Panc1 (cell line): ENCODE measurements around the gene SEC61B. TPM values are rescaled to one million over a fixed set of nuclear protein-coding genes. Genes with fewer than 3 reads are reported as not detected.

ENCODE experiments used
- ATAC-seq: fragments of 200-7000 bp; cut with Tn5 transposase; 2 replicates; pipeline ENCODE4 v1.9.1; 2020; ENCODE audit warnings: mild to moderate bottlenecking, moderate library complexity
- BruUV-seq: library from RNA; stranded (reverse); fragments of 400-500 nt; replicated peaks from 2 replicates; lab custom pipeline; 2021; lab: Mats Ljungman, UMichigan
- CTCF ChIA-PET: fragments of 300-600 bp; sonication (Branson Sonifier 250); formaldehyde crosslinking; loops from one replicate; lab custom pipeline; 2022; ENCODE audit warnings: antibody characterized with exemption; lab: Charles Lee
- POLR2A ChIA-PET: fragments of 300-600 bp; sonication (Branson Sonifier 250); formaldehyde crosslinking; loops from one replicate; lab custom pipeline; 2022; ENCODE audit warnings: antibody characterized with exemption; lab: Charles Lee
- DNase-seq: peaks from one replicate; pipeline ENCODE4 v3.0.0-alpha.2; 2010; ENCODE audit warnings: low read depth, low spot score
- H3K27ac ChIP-seq: 2 replicates; pipeline ENCODE4 v1.5.1; 2011; ENCODE audit warnings: mild to moderate bottlenecking, low read length, inconsistent platforms
- H3K27me3 ChIP-seq: fragments of 200-500 bp; sonication (Bioruptor generic); 2 replicates; pipeline ENCODE4 v1.6.0; 2014; ENCODE audit warnings: low read length, inconsistent platforms; ENCODE audit not compliant: control insufficient read depth, insufficient read depth
- H3K36me3 ChIP-seq: fragments of 200-500 bp; sonication (Bioruptor generic); 2 replicates; pipeline ENCODE4 v1.5.1; 2014; ENCODE audit warnings: inconsistent platforms, mild to moderate bottlenecking, low read length, moderate library complexity; ENCODE audit not compliant: control insufficient read depth, insufficient read depth
- H3K4me1 ChIP-seq: 2 replicates; pipeline ENCODE4 v1.5.1; 2011; ENCODE audit warnings: inconsistent platforms, mild to moderate bottlenecking, low read length, moderate library complexity; ENCODE audit not compliant: control insufficient read depth, insufficient read depth
- H3K4me3 ChIP-seq, 2 experiments: 2 replicates each; pipeline ENCODE4 v1.5.1; 2011 to 2012; ENCODE audit warnings: low read depth in 2 of 2, low read length in 2 of 2, mild to moderate bottlenecking in 2 of 2, inconsistent platforms in 1 of 2, moderate library complexity in 1 of 2
- H3K9me3 ChIP-seq: fragments of 200-500 bp; sonication (Bioruptor generic); 2 replicates; pipeline ENCODE4 v1.5.1; 2014; ENCODE audit warnings: low read depth, mild to moderate bottlenecking, inconsistent platforms, low read length, moderate library complexity; ENCODE audit not compliant: control insufficient read depth, insufficient read depth
- POLR2AphosphoS5 ChIP-seq: IDR thresholded peaks from 2 replicates; pipeline ENCODE4 v1.6.1; 2012; ENCODE audit warnings: mild to moderate bottlenecking, low read depth, low read length, moderate library complexity
- SIN3A ChIP-seq: IDR thresholded peaks from 2 replicates; pipeline ENCODE4 v1.6.1; 2012; ENCODE audit warnings: low read depth, mild to moderate bottlenecking, low read length, moderate library complexity, borderline replicate concordance; ENCODE audit not compliant: insufficient read depth
- TCF7L2 ChIP-seq: IDR thresholded peaks from 2 replicates; pipeline ENCODE4 v1.6.1; 2011; ENCODE audit warnings: mild to moderate bottlenecking, low read depth, low read length, inconsistent platforms
- in situ Hi-C: cut with HindIII; loops from 2 replicates; pipeline ENCODE4 v1.10.0; 2016; ENCODE audit warnings: low sequenced_read_pairs, low pct_unique_long_range_greater_than_20kb
- intact Hi-C: fragments of 100-400 bp; cut with micrococcal nuclease; formaldehyde crosslinking; loops from one replicate; pipeline ENCODE4 v1.10.0; 2022; ENCODE audit not compliant: unreplicated experiment
- total RNA-seq: library from RNA; stranded (reverse); gene quantifications from one replicate; pipeline ENCODE4 v1.2.1, GENCODE V29; 2021; ENCODE audit not compliant: unreplicated experiment
- TF ChIP-seq, protein P1 (sequence below), 2 experiments: IDR thresholded peaks; 2 replicates each; pipeline ENCODE4 v1.6.1; 2011 to 2012; ENCODE audit warnings: low read depth in 2 of 2, control low read depth in 1 of 2, low read length in 1 of 2, mild to moderate bottlenecking in 1 of 2, moderate library complexity in 1 of 2; ENCODE audit not compliant: insufficient read depth in 1 of 2
- TF ChIP-seq, protein P2 (sequence below): fragments of 450-650 bp; IDR thresholded peaks from 2 replicates; pipeline ENCODE4 v1.5.1; 2017; ENCODE audit warnings: mild to moderate bottlenecking

Gene SEC61B
- total RNA-seq, 1 experiment from 2014 or later: 90.4 TPM

DNA sequence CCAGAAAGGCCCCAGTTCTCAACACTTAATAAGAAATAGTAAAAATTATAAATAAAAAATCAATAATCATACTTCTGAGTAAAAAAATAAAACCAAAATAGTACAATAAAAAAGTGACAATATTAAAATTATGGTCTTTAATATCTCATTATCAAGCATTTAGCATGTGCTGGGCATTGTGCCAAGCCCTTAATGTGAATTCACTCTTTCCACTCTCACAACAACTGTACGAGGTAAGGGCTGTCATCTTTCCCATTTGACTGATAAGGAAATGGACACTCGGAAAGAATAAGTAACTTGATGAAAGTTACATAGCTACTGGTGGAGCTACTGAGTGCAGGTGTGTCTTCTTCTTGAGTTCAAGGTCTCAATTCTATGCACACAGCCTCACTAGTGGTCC, 43.6 kb downstream of the SEC61B start:
- H3K36me3 ChIP-seq: no peaks in the 10 kb centered on the region
- DNase-seq: no peak
- H3K4me3 ChIP-seq: no peak overlapping the region
- no peaks in the 10 kb centered on the region; the same call in none of the 2 replicates for H3K27me3 ChIP-seq
- in situ Hi-C loops (no loop called here), intact Hi-C loops (loop anchor here (10.0 kb wide), 1 partner anchor 749 kb away; no protein-coding TSS in a partner anchor)
- CTCF ChIA-PET: no interaction called here
- no peaks in the 10 kb centered on the region for H3K9me3 ChIP-seq
- POLR2A ChIA-PET: no interaction called here
- H3K4me1 ChIP-seq: no peaks in the 10 kb centered on the region
- H3K27ac ChIP-seq: no peak overlapping the region
- BruUV-seq: no TSS peak
- no peak for ATAC-seq
- TF ChIP-seq, protein P1, sequence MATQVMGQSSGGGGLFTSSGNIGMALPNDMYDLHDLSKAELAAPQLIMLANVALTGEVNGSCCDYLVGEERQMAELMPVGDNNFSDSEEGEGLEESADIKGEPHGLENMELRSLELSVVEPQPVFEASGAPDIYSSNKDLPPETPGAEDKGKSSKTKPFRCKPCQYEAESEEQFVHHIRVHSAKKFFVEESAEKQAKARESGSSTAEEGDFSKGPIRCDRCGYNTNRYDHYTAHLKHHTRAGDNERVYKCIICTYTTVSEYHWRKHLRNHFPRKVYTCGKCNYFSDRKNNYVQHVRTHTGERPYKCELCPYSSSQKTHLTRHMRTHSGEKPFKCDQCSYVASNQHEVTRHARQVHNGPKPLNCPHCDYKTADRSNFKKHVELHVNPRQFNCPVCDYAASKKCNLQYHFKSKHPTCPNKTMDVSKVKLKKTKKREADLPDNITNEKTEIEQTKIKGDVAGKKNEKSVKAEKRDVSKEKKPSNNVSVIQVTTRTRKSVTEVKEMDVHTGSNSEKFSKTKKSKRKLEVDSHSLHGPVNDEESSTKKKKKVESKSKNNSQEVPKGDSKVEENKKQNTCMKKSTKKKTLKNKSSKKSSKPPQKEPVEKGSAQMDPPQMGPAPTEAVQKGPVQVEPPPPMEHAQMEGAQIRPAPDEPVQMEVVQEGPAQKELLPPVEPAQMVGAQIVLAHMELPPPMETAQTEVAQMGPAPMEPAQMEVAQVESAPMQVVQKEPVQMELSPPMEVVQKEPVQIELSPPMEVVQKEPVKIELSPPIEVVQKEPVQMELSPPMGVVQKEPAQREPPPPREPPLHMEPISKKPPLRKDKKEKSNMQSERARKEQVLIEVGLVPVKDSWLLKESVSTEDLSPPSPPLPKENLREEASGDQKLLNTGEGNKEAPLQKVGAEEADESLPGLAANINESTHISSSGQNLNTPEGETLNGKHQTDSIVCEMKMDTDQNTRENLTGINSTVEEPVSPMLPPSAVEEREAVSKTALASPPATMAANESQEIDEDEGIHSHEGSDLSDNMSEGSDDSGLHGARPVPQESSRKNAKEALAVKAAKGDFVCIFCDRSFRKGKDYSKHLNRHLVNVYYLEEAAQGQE (IDR thresholded peaks at IDR 0.05; ENCODE audit: insufficient read depth in 1 of 2, low read depth in 2 of 2, low read length in 1 of 2): no peak
- TF ChIP-seq, protein P2, sequence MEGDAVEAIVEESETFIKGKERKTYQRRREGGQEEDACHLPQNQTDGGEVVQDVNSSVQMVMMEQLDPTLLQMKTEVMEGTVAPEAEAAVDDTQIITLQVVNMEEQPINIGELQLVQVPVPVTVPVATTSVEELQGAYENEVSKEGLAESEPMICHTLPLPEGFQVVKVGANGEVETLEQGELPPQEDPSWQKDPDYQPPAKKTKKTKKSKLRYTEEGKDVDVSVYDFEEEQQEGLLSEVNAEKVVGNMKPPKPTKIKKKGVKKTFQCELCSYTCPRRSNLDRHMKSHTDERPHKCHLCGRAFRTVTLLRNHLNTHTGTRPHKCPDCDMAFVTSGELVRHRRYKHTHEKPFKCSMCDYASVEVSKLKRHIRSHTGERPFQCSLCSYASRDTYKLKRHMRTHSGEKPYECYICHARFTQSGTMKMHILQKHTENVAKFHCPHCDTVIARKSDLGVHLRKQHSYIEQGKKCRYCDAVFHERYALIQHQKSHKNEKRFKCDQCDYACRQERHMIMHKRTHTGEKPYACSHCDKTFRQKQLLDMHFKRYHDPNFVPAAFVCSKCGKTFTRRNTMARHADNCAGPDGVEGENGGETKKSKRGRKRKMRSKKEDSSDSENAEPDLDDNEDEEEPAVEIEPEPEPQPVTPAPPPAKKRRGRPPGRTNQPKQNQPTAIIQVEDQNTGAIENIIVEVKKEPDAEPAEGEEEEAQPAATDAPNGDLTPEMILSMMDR: no peak
- TF ChIP-seq TCF7L2 (no peak), SIN3A (no peak), POLR2AphosphoS5 (no peak)

DNA sequence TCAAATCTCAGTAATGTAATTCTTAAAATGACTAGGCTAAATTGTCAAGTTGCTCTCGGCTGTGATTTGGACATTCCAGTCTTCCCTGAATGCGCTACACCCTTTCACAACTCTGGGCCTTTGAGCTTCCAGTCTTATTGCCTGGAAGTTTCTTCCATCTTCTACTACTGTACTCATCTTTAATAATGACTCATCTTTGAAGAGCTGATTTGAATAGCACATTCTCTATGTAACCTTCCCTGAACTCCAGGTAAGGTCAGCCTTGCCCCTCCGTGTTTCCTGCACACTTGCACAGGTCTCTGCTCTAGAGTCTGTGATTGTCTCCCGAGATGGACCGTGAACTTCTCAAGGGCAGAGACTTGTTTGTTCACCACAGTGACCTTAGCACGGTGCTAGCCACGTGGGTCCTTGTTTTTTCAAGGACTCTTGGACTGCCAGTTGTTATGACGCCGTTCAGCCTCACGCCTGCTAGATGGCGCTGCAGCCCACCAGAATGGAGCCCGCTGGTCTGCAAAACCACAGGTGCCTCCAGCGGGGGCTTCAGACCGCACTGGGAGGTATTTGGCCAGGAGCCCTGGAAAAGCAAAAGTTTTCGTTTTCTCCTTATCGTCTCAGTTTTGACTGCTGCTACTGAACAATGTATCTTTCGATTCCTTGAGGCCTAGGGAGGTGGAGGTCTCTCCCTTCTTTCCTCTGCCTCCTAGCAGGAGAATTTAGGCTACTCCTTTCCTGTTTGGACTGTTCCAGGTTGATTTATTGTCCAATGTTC, 44.4 kb downstream of the SEC61B start:
- no peaks in the 10 kb centered on the region for H3K9me3 ChIP-seq
- BruUV-seq: no TSS peak
- ChIA-PET CTCF (no interaction called here), POLR2A (no interaction called here)
- H3K4me3 ChIP-seq: no peak overlapping the region
- H3K27ac ChIP-seq: no peak overlapping the region
- H3K36me3 ChIP-seq: no peaks in the 10 kb centered on the region
- H3K4me1 ChIP-seq: no peaks in the 10 kb centered on the region
- TF ChIP-seq SIN3A (no peak), TCF7L2 (no peak), POLR2AphosphoS5 (no peak)
- TF ChIP-seq, protein P1 (IDR thresholded peaks at IDR 0.05; ENCODE audit: insufficient read depth in 1 of 2, low read depth in 2 of 2, low read length in 1 of 2): no peak
- TF ChIP-seq, protein P2: peak; percentile 77
- in situ Hi-C loops (no loop called here), intact Hi-C loops (loop anchor here (10.0 kb wide), 1 partner anchor 748 kb away; no protein-coding TSS in a partner anchor)
- no peaks in the 10 kb centered on the region; the same call in none of the 2 replicates for H3K27me3 ChIP-seq
- DNase-seq (peak; percentile 42), ATAC-seq (peak; percentile 63; the same call in 1 of the 2 replicates)
